GM12875 (cell line): ENCODE results near the gene AZI2.
A peak's percentile ranks its signal among the peaks of the same experiment; 100 is the strongest.

Experiments used
- H3K4me3 ChIP-seq: one replicate; pipeline ENCODE4 v1.5.1; 2011; ENCODE audit warnings: low read depth, low read length, control low read depth
- TF ChIP-seq, protein P1 (sequence below): IDR thresholded peaks from 2 replicates; pipeline ENCODE4 v1.5.1; 2011; ENCODE audit warnings: low read depth, mild to moderate bottlenecking, control low read depth, inconsistent platforms, low read length, moderate library complexity, borderline replicate concordance; ENCODE audit not compliant: insufficient read depth

Gene AZI2

DNA sequence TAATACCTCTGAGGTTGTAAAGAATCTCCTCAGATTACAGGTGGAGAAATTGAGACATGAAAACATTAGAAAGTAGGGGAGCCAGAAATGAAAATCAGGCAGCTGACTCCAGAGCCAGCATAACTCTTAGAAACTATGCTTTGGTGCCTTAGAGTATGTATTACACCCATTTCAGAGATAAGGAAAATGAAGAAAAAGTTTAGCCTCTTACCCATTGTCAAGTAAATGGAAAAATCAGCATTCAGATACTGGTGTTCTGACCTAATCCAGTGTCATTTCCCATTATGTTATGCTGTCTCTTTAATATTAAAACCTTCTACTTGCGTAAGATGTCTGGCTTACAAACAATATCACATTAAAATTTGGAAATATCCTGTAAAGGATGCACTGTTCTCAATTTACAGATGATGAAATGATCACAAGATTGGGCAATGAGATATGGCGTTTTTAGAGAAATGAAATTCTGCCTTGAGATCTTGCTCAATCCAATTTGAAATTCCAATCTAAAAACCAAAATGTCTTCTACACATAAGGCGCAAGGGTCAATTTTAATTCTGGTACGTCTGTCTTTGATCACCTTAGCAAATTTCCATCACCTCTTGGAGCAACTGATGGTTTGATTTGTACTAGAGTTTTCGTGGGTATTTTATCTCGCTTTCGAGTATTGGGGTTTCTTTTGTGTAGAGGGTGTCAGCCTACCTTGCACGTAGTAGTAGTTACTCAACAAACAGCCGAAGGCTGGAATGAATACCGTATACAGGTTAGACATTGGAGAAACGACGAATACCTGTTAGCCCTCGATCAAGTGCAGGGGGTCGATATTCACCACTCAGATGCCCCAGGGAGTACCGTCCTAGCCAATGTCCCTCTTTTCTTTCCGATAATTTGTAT lies 1.0 kb downstream of the AZI2 start:
- TF ChIP-seq, protein P1, sequence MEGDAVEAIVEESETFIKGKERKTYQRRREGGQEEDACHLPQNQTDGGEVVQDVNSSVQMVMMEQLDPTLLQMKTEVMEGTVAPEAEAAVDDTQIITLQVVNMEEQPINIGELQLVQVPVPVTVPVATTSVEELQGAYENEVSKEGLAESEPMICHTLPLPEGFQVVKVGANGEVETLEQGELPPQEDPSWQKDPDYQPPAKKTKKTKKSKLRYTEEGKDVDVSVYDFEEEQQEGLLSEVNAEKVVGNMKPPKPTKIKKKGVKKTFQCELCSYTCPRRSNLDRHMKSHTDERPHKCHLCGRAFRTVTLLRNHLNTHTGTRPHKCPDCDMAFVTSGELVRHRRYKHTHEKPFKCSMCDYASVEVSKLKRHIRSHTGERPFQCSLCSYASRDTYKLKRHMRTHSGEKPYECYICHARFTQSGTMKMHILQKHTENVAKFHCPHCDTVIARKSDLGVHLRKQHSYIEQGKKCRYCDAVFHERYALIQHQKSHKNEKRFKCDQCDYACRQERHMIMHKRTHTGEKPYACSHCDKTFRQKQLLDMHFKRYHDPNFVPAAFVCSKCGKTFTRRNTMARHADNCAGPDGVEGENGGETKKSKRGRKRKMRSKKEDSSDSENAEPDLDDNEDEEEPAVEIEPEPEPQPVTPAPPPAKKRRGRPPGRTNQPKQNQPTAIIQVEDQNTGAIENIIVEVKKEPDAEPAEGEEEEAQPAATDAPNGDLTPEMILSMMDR: no peak
- H3K4me3 ChIP-seq: peak overlapping the region; percentile 96

DNA sequence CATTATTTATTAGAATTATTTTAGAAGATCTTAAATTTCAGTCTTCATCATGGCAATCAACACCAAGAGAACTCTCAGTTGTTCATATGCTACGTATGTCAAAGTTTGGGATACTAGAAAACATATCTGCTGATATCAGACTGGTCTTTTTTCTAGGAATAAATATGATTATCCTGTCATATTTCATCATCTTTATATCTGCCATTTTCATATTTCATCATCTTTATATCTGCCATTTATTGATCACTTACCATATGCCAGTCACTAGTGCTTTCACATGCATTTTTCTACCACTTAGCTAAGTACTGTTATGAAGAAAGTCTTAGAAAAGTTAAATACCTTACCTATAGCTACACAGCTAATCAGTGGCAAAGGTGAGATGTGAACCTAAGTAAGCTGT lies 2.9 kb downstream of the AZI2 start:
- no peak overlapping the region for H3K4me3 ChIP-seq
- TF ChIP-seq, protein P1: no peak

DNA sequence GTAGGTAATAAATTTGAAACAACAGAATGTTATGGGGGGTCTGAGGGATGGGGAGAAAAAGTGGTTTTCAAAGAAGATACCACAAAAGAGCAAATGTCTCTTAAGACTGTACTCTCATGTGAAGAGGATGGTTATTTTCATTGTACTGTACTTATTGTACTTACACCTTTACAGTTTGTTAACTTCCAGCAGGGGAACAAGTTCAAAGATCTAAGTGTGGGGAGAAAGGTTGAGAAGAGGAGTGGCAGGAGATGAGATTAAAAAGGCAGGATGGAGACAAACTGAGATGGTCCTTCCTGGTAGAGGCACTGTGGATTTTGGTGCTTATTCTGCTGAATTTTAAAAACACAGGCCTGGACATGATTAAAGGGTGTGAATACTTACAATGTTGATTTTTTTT lies 5.5 kb downstream of the AZI2 start:
- TF ChIP-seq, protein P1: no peak
- no peak overlapping the region for H3K4me3 ChIP-seq

DNA sequence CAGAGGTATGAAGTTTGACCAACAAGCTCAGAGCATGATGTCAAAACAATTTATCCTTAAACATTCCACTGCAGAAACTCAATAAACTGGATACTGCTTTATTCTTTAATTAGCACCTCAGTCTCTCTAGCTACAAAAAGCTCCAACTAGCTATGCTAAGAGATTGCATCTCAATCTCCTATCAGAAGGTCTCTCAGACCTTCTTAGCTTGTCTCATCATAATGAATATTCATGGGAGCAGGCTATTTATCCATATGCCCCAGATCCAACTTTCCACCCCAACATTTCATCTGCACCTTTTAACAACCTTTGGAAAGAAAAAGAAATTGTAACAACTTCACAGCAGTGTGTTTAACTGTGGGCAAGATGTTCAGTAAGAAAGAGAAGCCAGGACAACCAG lies 11.4 kb downstream of the AZI2 start:
- TF ChIP-seq, protein P1: no peak
- H3K4me3 ChIP-seq: no peak overlapping the region

DNA sequence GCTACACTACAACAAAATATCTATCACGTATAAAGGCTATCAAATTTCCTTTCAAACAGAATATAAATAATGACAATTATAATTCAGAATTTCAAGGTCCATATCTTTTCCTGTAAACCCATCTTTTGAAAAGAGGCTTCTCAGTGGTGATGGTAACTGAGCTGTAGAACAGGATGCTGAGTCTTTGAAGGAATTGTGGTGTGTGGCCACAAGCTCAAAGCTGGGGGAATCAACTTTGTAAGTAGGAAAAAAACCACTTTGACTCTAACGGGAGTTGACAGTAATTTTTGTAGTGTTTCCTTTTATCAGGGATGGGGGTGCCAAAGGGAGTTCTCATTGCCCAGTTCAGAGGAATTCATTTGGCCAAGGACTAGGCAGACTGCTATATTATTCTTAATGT lies 13.4 kb downstream of the AZI2 start:
- TF ChIP-seq, protein P1: no peak
- H3K4me3 ChIP-seq: no peak overlapping the region

DNA sequence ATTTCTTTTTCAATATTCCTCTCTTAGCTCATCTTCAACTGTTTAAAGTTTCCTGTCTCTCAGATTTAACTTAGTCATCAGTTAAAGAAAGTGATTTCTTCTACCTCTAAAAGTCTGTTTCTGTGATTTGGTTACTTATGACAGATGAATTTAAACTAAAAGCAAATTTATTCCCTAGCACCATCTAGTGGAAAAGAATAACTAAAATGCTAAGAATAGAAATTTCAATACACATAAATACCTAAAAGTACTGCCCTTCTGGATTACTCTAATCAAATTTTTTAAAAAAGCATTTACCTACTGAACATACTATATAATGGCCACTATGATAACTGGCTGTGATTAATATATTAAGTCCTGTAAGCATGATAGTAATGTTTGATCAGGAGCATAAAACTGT lies 14.1 kb downstream of the AZI2 start:
- TF ChIP-seq, protein P1: no peak
- H3K4me3 ChIP-seq: no peak overlapping the region
